H1 (cell line): ENCODE data around the gene PNRC1. TPM values are rescaled to one million over a fixed set of nuclear protein-coding genes. Genes with fewer than 3 reads are reported as not detected.

Source experiments
- polyA plus RNA-seq, 7 experiments: library from polyadenylated mRNA; depleted of rRNA in 3 of 7; stranded (reverse) in 5 of 7; unstranded in 2 of 7; fragments of >200 nt in 5 of 7; fragments of 200-250 nt in 2 of 7; gene quantifications; 1 replicate in 5 of 7; 2 replicates in 1 of 7; 4 replicates in 1 of 7; pipeline versions ENCODE4 v1.2.1 to v1.2.3, GENCODE V29; 2011 to 2013; ENCODE audit warnings: missing spikeins in 2 of 7, mixed read lengths in 2 of 7
- total RNA-seq: library from RNA; stranded (reverse); fragmentation: NEBNext Ultra II Directional; extraction: Animal tissue kit (Norgen Biotek cat#: 25700); gene quantifications from 2 replicates; pipeline ENCODE4 v1.2.1, GENCODE V29; 2021
- TF ChIP-seq, protein P1 (sequence below): fragments of 300-600 bp; sonication (generic); IDR thresholded peaks from 2 replicates; pipeline ENCODE4 v1.7.1; 2012; ENCODE audit warnings: low read length, moderate library complexity, mild to moderate bottlenecking, inconsistent platforms; ENCODE audit not compliant: insufficient replicate concordance

The PNRC1 gene
- total and polyA plus RNA-seq, 2 of the 8 experiments (the other 6 are each of a cell fraction or from before 2014, with no cell fraction given), result 6.3 to 48.5 TPM

DNA sequence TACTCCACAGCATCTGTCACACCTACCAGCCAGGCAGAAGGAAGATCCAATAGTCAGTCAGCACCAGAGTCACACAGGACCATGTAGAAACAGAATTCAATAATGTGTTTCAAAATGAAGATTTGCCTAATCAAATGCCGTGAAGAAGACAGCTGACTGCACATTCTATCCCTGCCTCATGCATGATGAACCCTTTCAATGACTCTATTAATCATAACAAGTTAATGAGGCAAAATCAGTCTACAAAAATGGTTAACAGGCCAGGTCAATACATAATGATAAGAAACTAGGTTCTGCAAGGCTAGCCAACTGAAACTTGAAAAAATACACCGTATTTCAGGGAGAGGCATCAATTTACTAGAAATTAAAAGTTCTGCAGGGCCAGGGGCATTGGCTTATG, 6.7 kb upstream of the PNRC1 start (continued):
- TF ChIP-seq, protein P1, sequence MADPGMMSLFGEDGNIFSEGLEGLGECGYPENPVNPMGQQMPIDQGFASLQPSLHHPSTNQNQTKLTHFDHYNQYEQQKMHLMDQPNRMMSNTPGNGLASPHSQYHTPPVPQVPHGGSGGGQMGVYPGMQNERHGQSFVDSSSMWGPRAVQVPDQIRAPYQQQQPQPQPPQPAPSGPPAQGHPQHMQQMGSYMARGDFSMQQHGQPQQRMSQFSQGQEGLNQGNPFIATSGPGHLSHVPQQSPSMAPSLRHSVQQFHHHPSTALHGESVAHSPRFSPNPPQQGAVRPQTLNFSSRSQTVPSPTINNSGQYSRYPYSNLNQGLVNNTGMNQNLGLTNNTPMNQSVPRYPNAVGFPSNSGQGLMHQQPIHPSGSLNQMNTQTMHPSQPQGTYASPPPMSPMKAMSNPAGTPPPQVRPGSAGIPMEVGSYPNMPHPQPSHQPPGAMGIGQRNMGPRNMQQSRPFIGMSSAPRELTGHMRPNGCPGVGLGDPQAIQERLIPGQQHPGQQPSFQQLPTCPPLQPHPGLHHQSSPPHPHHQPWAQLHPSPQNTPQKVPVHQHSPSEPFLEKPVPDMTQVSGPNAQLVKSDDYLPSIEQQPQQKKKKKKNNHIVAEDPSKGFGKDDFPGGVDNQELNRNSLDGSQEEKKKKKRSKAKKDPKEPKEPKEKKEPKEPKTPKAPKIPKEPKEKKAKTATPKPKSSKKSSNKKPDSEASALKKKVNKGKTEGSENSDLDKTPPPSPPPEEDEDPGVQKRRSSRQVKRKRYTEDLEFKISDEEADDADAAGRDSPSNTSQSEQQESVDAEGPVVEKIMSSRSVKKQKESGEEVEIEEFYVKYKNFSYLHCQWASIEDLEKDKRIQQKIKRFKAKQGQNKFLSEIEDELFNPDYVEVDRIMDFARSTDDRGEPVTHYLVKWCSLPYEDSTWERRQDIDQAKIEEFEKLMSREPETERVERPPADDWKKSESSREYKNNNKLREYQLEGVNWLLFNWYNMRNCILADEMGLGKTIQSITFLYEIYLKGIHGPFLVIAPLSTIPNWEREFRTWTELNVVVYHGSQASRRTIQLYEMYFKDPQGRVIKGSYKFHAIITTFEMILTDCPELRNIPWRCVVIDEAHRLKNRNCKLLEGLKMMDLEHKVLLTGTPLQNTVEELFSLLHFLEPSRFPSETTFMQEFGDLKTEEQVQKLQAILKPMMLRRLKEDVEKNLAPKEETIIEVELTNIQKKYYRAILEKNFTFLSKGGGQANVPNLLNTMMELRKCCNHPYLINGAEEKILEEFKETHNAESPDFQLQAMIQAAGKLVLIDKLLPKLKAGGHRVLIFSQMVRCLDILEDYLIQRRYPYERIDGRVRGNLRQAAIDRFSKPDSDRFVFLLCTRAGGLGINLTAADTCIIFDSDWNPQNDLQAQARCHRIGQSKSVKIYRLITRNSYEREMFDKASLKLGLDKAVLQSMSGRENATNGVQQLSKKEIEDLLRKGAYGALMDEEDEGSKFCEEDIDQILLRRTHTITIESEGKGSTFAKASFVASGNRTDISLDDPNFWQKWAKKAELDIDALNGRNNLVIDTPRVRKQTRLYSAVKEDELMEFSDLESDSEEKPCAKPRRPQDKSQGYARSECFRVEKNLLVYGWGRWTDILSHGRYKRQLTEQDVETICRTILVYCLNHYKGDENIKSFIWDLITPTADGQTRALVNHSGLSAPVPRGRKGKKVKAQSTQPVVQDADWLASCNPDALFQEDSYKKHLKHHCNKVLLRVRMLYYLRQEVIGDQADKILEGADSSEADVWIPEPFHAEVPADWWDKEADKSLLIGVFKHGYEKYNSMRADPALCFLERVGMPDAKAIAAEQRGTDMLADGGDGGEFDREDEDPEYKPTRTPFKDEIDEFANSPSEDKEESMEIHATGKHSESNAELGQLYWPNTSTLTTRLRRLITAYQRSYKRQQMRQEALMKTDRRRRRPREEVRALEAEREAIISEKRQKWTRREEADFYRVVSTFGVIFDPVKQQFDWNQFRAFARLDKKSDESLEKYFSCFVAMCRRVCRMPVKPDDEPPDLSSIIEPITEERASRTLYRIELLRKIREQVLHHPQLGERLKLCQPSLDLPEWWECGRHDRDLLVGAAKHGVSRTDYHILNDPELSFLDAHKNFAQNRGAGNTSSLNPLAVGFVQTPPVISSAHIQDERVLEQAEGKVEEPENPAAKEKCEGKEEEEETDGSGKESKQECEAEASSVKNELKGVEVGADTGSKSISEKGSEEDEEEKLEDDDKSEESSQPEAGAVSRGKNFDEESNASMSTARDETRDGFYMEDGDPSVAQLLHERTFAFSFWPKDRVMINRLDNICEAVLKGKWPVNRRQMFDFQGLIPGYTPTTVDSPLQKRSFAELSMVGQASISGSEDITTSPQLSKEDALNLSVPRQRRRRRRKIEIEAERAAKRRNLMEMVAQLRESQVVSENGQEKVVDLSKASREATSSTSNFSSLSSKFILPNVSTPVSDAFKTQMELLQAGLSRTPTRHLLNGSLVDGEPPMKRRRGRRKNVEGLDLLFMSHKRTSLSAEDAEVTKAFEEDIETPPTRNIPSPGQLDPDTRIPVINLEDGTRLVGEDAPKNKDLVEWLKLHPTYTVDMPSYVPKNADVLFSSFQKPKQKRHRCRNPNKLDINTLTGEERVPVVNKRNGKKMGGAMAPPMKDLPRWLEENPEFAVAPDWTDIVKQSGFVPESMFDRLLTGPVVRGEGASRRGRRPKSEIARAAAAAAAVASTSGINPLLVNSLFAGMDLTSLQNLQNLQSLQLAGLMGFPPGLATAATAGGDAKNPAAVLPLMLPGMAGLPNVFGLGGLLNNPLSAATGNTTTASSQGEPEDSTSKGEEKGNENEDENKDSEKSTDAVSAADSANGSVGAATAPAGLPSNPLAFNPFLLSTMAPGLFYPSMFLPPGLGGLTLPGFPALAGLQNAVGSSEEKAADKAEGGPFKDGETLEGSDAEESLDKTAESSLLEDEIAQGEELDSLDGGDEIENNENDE, result no peak
